ENCODE results near the gene BLVRA.
A peak's percentile ranks its signal among the peaks of the same experiment; 100 is the strongest.

Gene BLVRA

GRCh38 chr7:43749383-43749940 lies 9.0 kb upstream of the BLVRA start:
- DNase-seq (ENCODE audit: low read depth): no peak

- no peak for DNase-seq (ENCODE audit: low read depth)
Observed at GRCh38 chr7:43750016-43750887, 8.2 kb upstream of the BLVRA start.

GRCh38 chr7:43752411-43752810 lies 6.1 kb upstream of the BLVRA start:
- no peak for DNase-seq (ENCODE audit: low read depth)

- DNase-seq (ENCODE audit: low read depth): no peak
Observed at GRCh38 chr7:43753271-43753810, 5.1 kb upstream of the BLVRA start.

GRCh38 chr7:43753843-43754242 lies 4.6 kb upstream of the BLVRA start:
- DNase-seq (ENCODE audit: low read depth): no peak

GRCh38 chr7:43754596-43754995 lies 3.9 kb upstream of the BLVRA start:
- DNase-seq (ENCODE audit: low read depth): no peak

- DNase-seq (ENCODE audit: low read depth): no peak
Observed at GRCh38 chr7:43756368-43757072, 2.0 kb upstream of the BLVRA start.

GRCh38 chr7:43757073-43757720 lies 1.3 kb upstream of the BLVRA start:
- DNase-seq (ENCODE audit: low read depth): no peak

GRCh38 chr7:43758822-43759683 lies 573 bp downstream of the BLVRA start:
- peak; percentile 35 for DNase-seq (ENCODE audit: low read depth)

GRCh38 chr7:43760861-43761260 lies 2.4 kb downstream of the BLVRA start:
- DNase-seq (ENCODE audit: low read depth): no peak

GRCh38 chr7:43761382-43761781 lies 2.9 kb downstream of the BLVRA start:
- no peak for DNase-seq (ENCODE audit: low read depth)

- DNase-seq (ENCODE audit: low read depth): no peak
Observed at GRCh38 chr7:43761938-43762692, 3.6 kb downstream of the BLVRA start.

GRCh38 chr7:43763183-43763582 lies 4.7 kb downstream of the BLVRA start:
- no peak for DNase-seq (ENCODE audit: low read depth)

- no peak for DNase-seq (ENCODE audit: low read depth)
Observed at GRCh38 chr7:43764039-43764761, 5.7 kb downstream of the BLVRA start.

GRCh38 chr7:43764807-43765491 lies 6.5 kb downstream of the BLVRA start:
- DNase-seq (ENCODE audit: low read depth): no peak

GRCh38 chr7:43766564-43766963 lies 8.1 kb downstream of the BLVRA start:
- no peak for DNase-seq (ENCODE audit: low read depth)

GRCh38 chr7:43767311-43767710 lies 8.8 kb downstream of the BLVRA start:
- DNase-seq (ENCODE audit: low read depth): no peak

- DNase-seq (ENCODE audit: low read depth): no peak
Observed at GRCh38 chr7:43768201-43768886, 9.9 kb downstream of the BLVRA start.

- DNase-seq (ENCODE audit: low read depth): no peak
Observed at GRCh38 chr7:43768887-43769272, 10.4 kb downstream of the BLVRA start.
